NOMO-1 treated with dmso at 0.1 percent for 144 hours (cell line): Measurements from ENCODE around the gene FOXL1.

Experiments used
- DNase-seq: peaks from one replicate; lab custom pipeline; 2025; ENCODE audit not compliant: unreplicated experiment; lab: John Stamatoyannopoulos, UW

Gene FOXL1

DNA sequence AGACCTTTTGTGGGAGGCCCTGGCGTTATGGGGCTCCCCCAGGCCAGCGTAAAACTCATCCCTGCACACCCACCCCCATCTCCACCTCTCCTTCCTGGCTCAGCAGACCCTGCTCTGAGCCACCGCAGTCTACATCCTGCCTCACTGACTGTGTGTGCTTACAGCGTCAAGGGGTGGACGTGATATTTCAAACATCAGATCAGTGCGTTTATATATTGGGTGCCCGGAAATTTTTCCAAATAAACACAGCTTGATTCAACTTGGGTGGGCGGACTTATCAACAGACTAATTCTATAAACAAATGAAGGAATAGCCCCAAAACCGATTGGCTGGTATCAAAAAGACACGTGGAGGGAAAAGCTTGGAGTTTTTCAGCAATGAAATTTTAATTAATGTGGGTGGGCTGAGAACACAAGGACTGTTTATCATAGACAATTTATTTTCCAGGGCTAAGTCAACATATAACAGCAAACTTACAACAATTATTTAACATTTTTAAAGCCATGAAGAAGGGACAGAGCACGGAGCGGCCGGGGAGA, at the start of gene FOXL1:
Gene FOXL1 (plus strand): TSS at position 489 of the 539 bp plus-strand sequence. CDS start 175 bp downstream, outside the sequence.
- DNase-seq: no peak

DNA sequence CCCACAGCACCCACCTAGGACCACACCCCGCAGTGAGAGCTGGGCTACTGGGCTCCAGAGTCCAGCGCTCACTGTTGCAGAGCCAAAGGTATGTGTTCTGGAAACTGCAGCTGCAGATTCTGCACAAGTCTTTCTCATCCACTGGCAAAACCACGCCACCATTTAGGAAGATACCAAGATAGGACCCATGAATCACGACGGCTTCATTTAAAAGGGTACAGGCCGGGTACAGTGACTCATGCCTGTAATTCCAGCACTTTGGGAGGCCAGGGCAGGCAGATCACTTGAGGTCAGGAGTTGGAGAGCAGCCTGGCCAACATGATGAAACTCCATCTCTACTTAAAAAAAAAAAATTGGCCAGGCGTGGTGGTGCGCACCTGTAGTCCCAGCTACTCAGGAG, 49.2 kb upstream of the FOXL1 start:
- no peak for DNase-seq

- no peak for DNase-seq
Measured at GRCh38 chr16:86530251-86531190, 47.8 kb upstream of the FOXL1 start.

- DNase-seq: no peak
Measured at GRCh38 chr16:86531191-86531545, 47.2 kb upstream of the FOXL1 start.

DNA sequence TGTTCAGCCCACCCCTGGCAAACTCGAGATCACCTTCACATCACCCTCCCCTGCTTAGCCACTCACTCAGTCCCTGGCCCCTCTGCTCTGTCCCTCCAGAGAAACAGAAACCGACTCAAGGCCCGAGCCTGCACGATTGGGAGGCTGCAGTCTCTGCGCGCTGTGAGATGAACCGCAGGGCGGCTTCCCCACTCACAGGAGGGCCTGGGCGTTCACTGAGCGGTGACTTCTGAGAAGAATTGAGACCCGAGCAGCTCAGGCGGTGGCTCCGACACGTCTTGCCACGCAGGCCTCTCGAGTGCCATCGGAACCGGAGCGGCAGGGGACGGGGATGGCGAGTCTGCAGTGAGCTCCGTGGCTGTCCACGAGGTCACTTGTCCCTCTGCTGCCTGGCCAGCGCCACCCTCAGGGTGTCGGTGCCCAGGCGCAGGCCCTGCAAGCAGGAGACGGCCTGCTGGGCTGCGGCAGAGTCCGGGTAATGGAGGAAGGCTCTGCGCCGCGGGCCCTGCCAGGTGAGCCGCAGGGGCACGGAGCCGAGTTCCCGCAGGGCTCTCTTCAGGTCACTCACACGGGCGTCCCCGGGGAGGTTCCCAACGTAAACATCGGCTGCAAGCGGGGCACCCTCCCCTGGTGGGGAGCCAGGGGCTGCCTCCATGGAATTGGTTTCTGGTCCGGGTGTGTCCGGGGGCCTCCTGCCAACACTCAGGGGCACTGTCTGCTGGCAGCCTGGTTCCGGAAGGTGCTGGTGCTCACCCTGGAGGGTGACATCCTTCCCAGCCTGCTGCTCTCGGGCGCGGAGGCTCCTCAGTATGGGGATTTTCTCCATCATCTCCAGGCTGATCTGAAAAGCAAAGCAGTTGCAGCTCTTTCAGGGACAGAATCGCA, 46.5 kb upstream of the FOXL1 start:
- no peak for DNase-seq

GRCh38 chr16:86532526-86532815, 45.9 kb upstream of the FOXL1 start:
- no peak for DNase-seq

DNA sequence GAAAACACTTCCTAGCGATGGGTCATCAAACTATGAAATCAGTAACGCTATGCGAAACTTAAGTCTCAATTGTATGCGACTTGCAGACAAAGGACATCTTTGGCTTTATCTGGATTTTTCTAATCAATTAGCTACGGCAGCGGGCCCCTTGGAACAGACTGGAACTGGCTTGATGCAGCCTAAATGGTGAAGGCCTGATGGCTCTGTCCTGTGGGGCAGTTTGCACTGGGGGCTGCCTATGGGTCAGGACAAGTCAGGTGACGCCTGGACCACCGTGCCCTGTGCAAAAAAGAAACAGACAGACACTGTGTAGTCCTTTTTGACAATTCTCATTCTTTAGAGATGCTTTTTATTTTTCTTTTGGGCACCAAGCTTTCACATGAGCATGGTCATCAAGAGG, 45.3 kb upstream of the FOXL1 start:
- DNase-seq: no peak

DNA sequence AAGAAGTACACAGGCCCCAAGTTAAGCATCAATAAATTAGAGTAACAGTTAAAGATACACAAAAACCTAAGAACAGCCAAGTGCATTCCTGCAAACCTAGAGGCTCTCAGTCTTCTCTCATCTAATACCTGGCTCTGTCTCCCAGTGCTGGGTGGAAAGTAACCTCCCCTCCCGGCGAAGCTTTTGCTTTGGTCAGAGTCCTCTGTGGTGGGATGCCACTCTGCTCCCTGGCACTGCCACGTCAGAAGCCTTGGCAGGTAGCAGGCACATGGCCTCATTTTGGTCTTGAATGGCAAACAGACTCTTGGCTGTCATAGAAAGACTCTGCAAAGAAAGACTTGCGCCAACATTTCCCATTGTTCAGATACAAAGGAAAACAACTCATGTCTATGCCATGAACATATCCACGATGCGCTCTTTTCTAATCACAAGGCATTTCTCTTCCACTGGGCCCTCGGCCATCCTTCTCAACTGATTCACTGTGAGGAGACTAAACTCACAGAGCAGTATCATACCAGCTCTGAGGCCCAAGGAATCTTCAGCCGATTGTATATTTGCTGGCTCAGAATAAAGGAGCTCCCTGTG, 44.5 kb upstream of the FOXL1 start:
- no peak for DNase-seq

DNA sequence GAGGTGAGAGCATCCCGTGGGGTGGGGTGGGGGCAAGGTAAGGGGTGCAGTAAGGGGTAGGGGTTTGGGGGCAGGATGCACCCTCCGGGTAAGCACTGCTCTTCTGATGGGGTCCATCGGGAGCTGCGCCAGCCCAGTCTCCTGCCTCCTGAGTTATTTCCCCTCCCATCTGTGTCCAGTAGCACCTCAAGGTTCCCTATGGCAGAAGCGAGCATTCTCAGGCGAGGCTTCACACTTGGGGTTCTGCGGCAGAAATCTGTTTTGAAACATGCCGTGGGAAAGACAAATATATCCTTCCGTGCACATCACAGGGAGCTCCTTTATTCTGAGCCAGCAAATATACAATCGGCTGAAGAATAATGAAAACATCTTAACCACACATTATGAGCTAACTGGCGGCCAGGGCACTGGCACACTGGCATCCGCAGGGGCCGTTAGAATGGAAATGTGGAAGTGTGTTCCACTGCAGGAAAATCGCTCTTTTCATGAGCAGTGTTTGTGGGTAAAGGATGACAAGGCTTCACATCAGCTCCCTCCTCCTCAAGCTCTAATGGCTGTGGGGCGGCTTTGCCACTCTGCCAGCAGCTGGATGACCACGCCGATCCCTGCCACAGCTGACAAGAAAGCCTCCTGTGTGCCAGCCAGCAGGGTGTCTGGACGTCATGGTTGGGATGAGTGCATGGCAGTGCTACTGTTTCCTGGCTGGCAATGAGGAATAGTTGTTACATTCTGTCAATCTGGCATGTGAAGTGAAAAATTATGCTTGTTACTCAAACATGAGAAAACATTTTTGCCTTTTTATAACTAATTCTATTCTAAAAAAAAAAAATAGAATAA, 43.4 kb upstream of the FOXL1 start:
- DNase-seq: no peak

- DNase-seq: no peak
Measured at GRCh38 chr16:86536621-86537020, 41.7 kb upstream of the FOXL1 start.

GRCh38 chr16:86537486-86537885, 40.9 kb upstream of the FOXL1 start:
- DNase-seq: no peak

GRCh38 chr16:86538196-86538780, 40.1 kb upstream of the FOXL1 start:
- no peak for DNase-seq

DNA sequence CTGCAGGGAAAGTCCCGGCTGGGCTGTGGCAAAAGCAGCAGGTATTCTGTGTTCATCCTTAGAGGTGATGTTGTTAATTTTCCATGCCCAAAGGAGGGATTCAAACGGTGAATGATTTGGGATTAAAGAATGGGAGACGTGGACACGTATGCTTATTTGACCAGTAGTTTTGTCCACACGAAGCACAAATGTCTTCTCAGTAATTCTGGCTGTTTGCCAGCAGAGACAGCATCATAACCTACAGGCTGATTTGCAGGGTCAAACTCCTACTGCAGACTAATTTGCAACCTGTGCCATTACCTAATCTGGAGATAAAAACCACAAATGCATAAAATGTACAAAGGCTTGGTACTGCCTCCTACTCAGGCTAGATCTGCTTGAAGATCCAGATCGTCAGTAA, 37.5 kb upstream of the FOXL1 start:
- DNase-seq: no peak

GRCh38 chr16:86541560-86541959, 36.8 kb upstream of the FOXL1 start:
- no peak for DNase-seq

DNA sequence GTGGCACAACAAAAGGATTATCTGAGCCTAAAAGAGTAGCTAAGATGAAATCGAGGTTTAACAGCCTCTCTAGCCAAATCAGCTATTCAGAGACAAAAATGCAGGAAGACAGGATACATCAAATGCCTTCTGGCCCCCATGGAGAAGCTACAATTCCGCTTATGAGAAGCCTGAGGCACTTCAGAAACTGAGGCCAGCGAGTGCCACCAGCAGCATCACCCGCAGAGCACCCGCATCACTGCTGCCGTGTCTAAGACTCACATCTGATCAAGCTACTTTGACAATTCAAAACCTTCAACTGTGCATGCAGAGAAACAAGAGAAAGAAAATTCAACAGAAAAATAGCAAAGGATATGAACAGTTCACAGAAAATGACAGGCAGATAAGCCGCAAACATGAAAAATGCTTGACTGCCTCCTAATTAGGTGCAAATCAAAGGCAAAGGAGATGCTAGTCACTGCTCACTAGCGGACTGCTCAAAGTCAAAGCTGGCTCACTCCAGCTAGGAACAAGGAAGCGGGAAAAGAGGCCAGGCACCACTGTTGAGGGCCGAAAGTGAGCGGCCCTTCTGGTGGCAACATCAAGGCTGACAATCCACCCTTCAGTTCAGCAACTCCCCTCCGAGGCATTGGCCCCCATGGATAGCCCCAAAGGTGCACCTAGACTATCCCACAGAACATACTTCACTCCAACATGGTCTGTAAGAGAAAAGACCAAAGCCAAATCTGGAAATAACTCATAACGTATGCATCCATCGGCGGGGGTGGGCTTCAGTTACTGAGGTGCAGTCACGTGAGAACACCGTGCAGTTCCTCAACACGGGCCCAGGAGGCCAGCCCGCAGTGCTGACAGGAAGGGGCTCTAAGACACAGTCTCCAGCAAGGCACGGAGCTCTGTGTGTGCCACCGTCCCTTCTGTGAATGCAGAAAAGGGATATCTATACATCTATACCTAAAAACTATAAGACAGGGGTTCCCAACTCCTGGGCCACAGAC, 35.3 kb upstream of the FOXL1 start:
- no peak for DNase-seq

DNA sequence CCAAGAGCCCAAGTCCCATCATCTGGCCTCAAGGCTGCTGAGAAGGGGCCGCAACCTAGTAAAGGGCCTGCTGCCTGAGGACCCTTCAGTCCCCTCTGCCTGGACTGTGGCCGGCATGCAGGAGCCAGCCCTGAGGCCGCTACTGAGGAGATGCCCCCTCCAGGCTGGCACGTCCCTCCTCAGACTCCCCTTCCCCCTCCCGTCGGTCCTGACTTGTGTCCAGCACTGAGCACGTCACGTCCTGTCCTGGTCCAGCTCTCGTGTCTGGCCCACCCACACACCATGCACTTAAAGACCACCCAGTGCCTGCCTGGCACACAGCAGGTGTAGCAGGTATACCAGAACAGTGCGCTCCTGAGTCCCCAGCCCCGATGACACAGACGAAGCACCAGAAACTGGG, 32.9 kb upstream of the FOXL1 start:
- DNase-seq: no peak

DNA sequence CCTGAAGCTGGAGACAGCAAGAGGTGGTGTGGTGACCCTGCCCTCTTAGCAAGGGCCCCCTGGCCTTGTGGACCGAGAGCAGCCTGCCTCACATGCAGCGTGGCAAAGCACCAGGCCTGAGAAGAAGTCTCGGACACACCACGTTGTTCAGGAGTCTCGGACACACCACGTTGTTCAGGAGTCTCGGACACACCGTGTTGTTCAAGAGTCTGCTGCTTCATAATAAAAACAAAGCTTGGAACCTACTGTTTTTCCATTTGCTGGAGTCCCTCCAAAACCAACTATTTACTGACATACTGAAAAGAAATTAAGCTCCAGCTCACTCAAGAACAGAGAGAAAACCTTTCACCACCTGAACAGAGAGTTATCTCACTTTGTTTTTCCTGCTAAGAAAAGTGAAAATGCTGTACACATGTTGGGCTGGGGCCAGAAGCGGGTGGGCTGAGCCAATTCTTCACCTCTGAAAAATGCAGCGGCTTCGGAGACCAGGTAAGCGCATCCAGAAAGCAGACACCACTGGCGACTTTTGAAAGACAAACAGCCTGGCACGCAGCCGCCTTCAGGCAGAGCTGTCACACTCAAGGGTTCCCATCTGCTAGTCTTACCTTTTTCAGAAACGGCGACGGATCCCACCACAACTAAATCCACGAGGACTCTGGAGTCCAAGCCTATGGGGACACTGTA, 32.3 kb upstream of the FOXL1 start:
- DNase-seq: no peak

DNA sequence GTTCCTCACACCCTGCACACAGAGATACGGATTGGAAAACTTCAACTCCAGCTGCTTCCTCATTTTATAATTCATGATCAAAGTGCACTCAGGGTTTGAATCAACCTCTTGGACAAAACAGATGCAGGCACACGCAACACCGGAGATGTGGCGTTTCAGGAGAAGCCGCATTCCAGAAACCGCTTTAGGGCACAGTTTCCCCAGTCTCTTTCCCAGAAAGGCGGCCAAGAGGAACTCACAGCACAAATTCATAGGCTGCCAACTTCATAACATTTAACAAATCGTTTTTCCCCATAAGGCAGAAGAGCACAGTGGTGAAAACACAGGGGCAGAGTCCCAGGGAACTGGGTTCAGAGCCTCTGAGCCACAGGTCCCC, 31.7 kb upstream of the FOXL1 start:
- no peak for DNase-seq

- DNase-seq: no peak
Measured at GRCh38 chr16:86547286-86547685, 31.1 kb upstream of the FOXL1 start.
